ENCODE data around the gene KBTBD3. TPM values are rescaled to one million over a fixed set of nuclear protein-coding genes. Genes with fewer than 3 reads are reported as not detected.

Gene KBTBD3
- total and polyA plus RNA-seq, 2 donors (not counting 1 experiment from before 2014, with no cell fraction given), result 2.5 to 12.4 TPM

DNA sequence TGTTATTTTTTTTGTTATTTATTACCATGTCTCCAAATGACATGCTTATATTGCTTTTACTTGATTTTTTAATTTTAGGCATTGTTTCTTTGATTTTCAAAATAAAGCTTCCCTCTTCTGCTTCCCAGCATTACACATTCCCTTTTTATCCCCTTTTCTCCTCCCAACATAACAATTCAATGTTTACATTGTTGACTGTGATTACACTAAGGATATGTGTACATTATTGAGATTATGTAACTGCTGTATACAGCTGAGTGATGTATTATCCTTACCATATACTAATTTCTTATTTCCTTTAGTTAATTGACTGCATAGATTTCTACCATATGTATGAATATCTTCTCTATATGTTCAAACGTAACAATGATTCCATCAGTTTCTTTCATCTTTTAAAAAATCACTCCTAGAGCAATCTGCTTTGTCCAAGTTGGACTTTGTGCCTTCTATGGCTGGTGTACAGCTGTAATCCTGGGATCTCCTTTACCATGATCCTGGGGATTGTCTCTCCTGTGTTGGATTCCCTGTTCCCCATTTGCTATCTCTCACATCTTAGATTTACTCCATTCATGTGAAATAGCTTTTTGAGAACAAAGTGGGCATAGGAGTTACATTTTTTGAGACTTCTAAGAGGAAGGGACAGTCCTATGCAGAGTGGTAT, 21.9 kb upstream of the KBTBD3 start:
- H3K36me3 ChIP-seq (ENCODE audit: control insufficient read depth, insufficient read depth, low read length), result peaks cover 7% of the 10 kb centered on the region
- no peak overlapping the region for H3K9ac ChIP-seq (ENCODE audit: insufficient read depth, low read length)
- no peak overlapping the region for H3K4me2 ChIP-seq (ENCODE audit: extremely low read depth, insufficient read depth, low read length)
- H3K27ac ChIP-seq (ENCODE audit: insufficient read depth, low read length), result no peak overlapping the region
- no peaks in the 10 kb centered on the region for H3K27me3 ChIP-seq (ENCODE audit: control insufficient read depth, insufficient read depth, low read length)
- H3K9me3 ChIP-seq (ENCODE audit: control insufficient read depth, insufficient read depth, low read depth, low read length), result no peaks in the 10 kb centered on the region
- no peak for TF ChIP-seq CTCF (conservative IDR thresholded peaks at IDR 0.05 in 1 of 2, IDR thresholded peaks at IDR 0.05 in 1 of 2; ENCODE audit: low read depth in 1 of 2, low read length in 2 of 2)
- no peak for TF ChIP-seq EZH2 (IDR thresholded peaks at IDR 0.05; ENCODE audit: low read length, missing control alignments)
- H3K4me1 ChIP-seq (ENCODE audit: control insufficient read depth, extremely low read depth, insufficient read depth, low read length), result no peaks in the 10 kb centered on the region
- no peaks in the 10 kb centered on the region for H4K20me1 ChIP-seq (ENCODE audit: control insufficient read depth, extremely low read depth, insufficient read depth, low read length)
- H2AFZ ChIP-seq (ENCODE audit: low read length), result no peak overlapping the region
- no peaks in the 10 kb centered on the region for H3K79me2 ChIP-seq (ENCODE audit: control insufficient read depth, insufficient read depth, low read length)
- no peak for DNase-seq (ENCODE audit: low read depth in 2 of 2)
- no peak overlapping the region for H3K4me3 ChIP-seq (replicated peaks in 1 of 4; ENCODE audit: control extremely low read depth in 1 of 4, insufficient read depth in 1 of 4, low read depth in 3 of 4, low read length in 4 of 4)

DNA sequence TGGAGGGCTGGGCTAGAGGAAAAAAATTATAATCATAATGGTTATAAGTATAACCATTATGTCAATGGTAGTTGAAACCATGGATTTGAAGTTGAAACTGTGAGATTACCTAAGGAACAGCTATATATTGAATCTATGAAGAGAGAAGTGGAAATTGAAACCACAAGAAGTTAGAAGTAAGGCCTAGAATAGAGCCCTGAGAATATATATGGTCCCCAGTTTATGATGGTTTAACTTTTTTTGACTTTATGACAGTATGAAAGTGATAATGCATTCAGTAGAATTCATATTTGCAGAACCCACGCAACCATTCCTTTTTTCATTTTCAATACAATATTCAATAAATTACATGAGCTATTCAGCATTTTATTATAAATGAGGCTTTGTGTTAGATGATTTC, 15.3 kb upstream of the KBTBD3 start:
- Histone ChIP-seq H3K4me1 (ENCODE audit: control insufficient read depth, extremely low read depth, insufficient read depth, low read length) (peaks cover 5% of the 10 kb centered on the region), H3K9me3 (ENCODE audit: control insufficient read depth, insufficient read depth, low read depth, low read length) (no peaks in the 10 kb centered on the region), H2AFZ (ENCODE audit: low read length) (no peak overlapping the region), H3K4me2 (ENCODE audit: extremely low read depth, insufficient read depth, low read length) (no peak overlapping the region), H4K20me1 (ENCODE audit: control insufficient read depth, extremely low read depth, insufficient read depth, low read length) (no peaks in the 10 kb centered on the region), H3K27ac (ENCODE audit: insufficient read depth, low read length) (no peak overlapping the region), H3K4me3 (replicated peaks in 1 of 4; ENCODE audit: control extremely low read depth in 1 of 4, insufficient read depth in 1 of 4, low read depth in 3 of 4, low read length in 4 of 4) (no peak overlapping the region), H3K36me3 (ENCODE audit: control insufficient read depth, insufficient read depth, low read length) (peaks cover 7% of the 10 kb centered on the region), H3K9ac (ENCODE audit: insufficient read depth, low read length) (no peak overlapping the region), H3K27me3 (ENCODE audit: control insufficient read depth, insufficient read depth, low read length) (no peaks in the 10 kb centered on the region), H3K79me2 (ENCODE audit: control insufficient read depth, insufficient read depth, low read length) (peaks cover 22% of the 10 kb centered on the region)
- no peak for TF ChIP-seq CTCF (conservative IDR thresholded peaks at IDR 0.05 in 1 of 2, IDR thresholded peaks at IDR 0.05 in 1 of 2; ENCODE audit: low read depth in 1 of 2, low read length in 2 of 2)
- TF ChIP-seq EZH2 (IDR thresholded peaks at IDR 0.05; ENCODE audit: low read length, missing control alignments), result no peak
- DNase-seq (ENCODE audit: low read depth in 2 of 2), result no peak

GRCh38 chr11:106091480-106092123, 14.5 kb upstream of the KBTBD3 start:
- H3K79me2 ChIP-seq (ENCODE audit: control insufficient read depth, insufficient read depth, low read length), result peaks cover 24% of the 10 kb centered on the region
- H3K27ac ChIP-seq (ENCODE audit: insufficient read depth, low read length), result no peak overlapping the region
- peak; percentile 84 to 88 for DNase-seq (ENCODE audit: low read depth in 2 of 2)
- peak overlapping the region; percentile 48 for H3K4me2 ChIP-seq (ENCODE audit: extremely low read depth, insufficient read depth, low read length)
- H4K20me1 ChIP-seq (ENCODE audit: control insufficient read depth, extremely low read depth, insufficient read depth, low read length), result no peaks in the 10 kb centered on the region
- H3K4me3 ChIP-seq (replicated peaks in 1 of 4; ENCODE audit: control extremely low read depth in 1 of 4, insufficient read depth in 1 of 4, low read depth in 3 of 4, low read length in 4 of 4), result no peak overlapping the region
- no peaks in the 10 kb centered on the region for H3K9me3 ChIP-seq (ENCODE audit: control insufficient read depth, insufficient read depth, low read depth, low read length)
- H2AFZ ChIP-seq (ENCODE audit: low read length), result no peak overlapping the region
- TF ChIP-seq CTCF (conservative IDR thresholded peaks at IDR 0.05 in 1 of 2, IDR thresholded peaks at IDR 0.05 in 1 of 2; ENCODE audit: low read depth in 1 of 2, low read length in 2 of 2) (no peak), EZH2 (IDR thresholded peaks at IDR 0.05; ENCODE audit: low read length, missing control alignments) (no peak)
- H3K36me3 ChIP-seq (ENCODE audit: control insufficient read depth, insufficient read depth, low read length), result peaks cover 5% of the 10 kb centered on the region
- peaks cover 5% of the 10 kb centered on the region for H3K4me1 ChIP-seq (ENCODE audit: control insufficient read depth, extremely low read depth, insufficient read depth, low read length)
- H3K27me3 ChIP-seq (ENCODE audit: control insufficient read depth, insufficient read depth, low read length), result no peaks in the 10 kb centered on the region
- H3K9ac ChIP-seq (ENCODE audit: insufficient read depth, low read length), result no peak overlapping the region
